Left lung (tissue), 10 donors: Measurements from ENCODE around the gene PRKCQ. TPM values are rescaled to one million over a fixed set of nuclear protein-coding genes. Genes with fewer than 3 reads are reported as not detected.

Experiments
- ATAC-seq: fragments of 200-7000 bp; cut with Tn5 transposase; one replicate; pipeline ENCODE4 v1.9.1; 2020; ENCODE audit warnings: moderate library complexity
- DNase-seq, 4 donors: peaks; one replicate each; pipeline ENCODE4 v3.0.0-alpha.2; 2013 to 2020
- H3K27ac ChIP-seq, 2 donors: fragments of 200-600 bp; sonication (generic) in 1 of 2; one replicate each; pipeline versions ENCODE4 v1.5.0 to v1.8.0; 2020 to 2021
- H3K27me3 ChIP-seq, 2 donors: fragments of 200-600 bp; sonication (generic) in 1 of 2; one replicate each; pipeline versions ENCODE4 v1.5.0 to v1.8.0; 2020 to 2021
- H3K36me3 ChIP-seq, 2 donors: fragments of 200-600 bp; sonication (generic) in 1 of 2; one replicate each; pipeline versions ENCODE4 v1.5.0 to v1.8.0; 2020 to 2021
- H3K4me1 ChIP-seq, 2 donors: fragments of 200-600 bp; one replicate each; pipeline ENCODE4 v1.8.0; 2021
- H3K4me3 ChIP-seq, 2 donors: fragments of 200-600 bp; sonication (generic) in 1 of 2; one replicate each; pipeline versions ENCODE4 v1.5.0 to v1.8.0; 2020 to 2021; ENCODE audit warnings: mild to moderate bottlenecking in 1 of 2
- H3K9me3 ChIP-seq, 2 donors: fragments of 200-600 bp; sonication (generic) in 1 of 2; one replicate each; pipeline versions ENCODE4 v1.5.0 to v1.8.0; 2020 to 2021
- CTCF ChIP-seq, 2 donors: fragments of 200-600 bp; sonication (generic) in 1 of 2; IDR thresholded peaks; one replicate each; pipeline versions ENCODE4 v1.5.0 to v1.8.0; 2021; ENCODE audit warnings: antibody characterized with exemption in 2 of 2
- intact Hi-C, 2 donors: fragments of 100-400 bp; cut with DNase I; formaldehyde crosslinking; loops; one replicate each; pipeline versions ENCODE4 v1.11.2 to v1.14.2; 2022
- polyA plus RNA-seq, 6 donors: library from polyadenylated mRNA; unstranded; fragments of 120-200 nt; gene quantifications; one replicate each; pipeline ENCODE4 v1.2.1, GENCODE V29; 2013; ENCODE audit not compliant: insufficient read length in 6 of 6
- total RNA-seq, 2 donors: library from RNA; stranded (reverse); fragmentation: NEBNext Ultra II Directional; extraction: Animal tissue kit (Norgen Biotek cat#: 25700); gene quantifications; one replicate each; pipeline ENCODE4 v1.2.1, GENCODE V29; 2021
- donor health status: DM: no; HTN: yes; CAD: no.
- donor health status: DM: no; HTN: no; CAD: no.

Gene PRKCQ
- total and polyA plus RNA-seq, 8 donors: 5.5 to 7.3 (median 6.4) TPM

DNA sequence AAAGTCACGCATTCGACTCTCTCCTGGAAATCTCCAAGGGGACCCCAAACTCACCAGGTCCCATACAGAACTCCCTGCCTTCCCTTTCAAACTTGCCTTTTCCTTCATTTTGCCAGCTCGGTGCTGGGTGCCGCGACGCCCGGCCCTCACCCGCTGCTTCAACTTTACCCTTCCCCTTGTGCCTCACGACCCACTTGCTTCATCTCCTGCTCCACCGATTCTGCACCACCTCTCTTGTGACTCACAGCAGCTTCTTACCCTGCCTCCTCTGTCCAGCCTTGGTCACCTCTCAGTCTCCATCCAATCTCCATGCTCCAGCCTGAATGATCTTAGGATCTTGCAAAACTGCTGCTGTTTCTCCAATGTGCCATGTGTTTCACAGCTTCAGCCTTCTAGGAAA, 59.9 kb downstream of the PRKCQ start:
- Histone ChIP-seq H3K27me3 (no peaks in the 10 kb centered on the region), H3K4me3 (no peak overlapping the region), H3K9me3 (no peaks in the 10 kb centered on the region), H3K27ac (no peak overlapping the region), H3K4me1 (no peaks in the 10 kb centered on the region), H3K36me3 (no peaks in the 10 kb centered on the region)
- no peak for ATAC-seq
- intact Hi-C loops: no loop called here
- DNase-seq: no peak
- no peak for TF ChIP-seq CTCF (IDR thresholded peaks at IDR 0.05)

- no peaks in the 10 kb centered on the region for H3K27me3 ChIP-seq
- no peaks in the 10 kb centered on the region for H3K36me3 ChIP-seq
- H3K9me3 ChIP-seq: no peaks in the 10 kb centered on the region
- intact Hi-C loops: no loop called here
- H3K4me1 ChIP-seq: no peaks in the 10 kb centered on the region
- TF ChIP-seq CTCF (IDR thresholded peaks at IDR 0.05): no peak
- ATAC-seq (no peak), DNase-seq (no peak)
- no peak overlapping the region for H3K27ac ChIP-seq
- H3K4me3 ChIP-seq: no peak overlapping the region
Measured at GRCh38 chr10:6518791-6519429, 61.2 kb downstream of the PRKCQ start.

DNA sequence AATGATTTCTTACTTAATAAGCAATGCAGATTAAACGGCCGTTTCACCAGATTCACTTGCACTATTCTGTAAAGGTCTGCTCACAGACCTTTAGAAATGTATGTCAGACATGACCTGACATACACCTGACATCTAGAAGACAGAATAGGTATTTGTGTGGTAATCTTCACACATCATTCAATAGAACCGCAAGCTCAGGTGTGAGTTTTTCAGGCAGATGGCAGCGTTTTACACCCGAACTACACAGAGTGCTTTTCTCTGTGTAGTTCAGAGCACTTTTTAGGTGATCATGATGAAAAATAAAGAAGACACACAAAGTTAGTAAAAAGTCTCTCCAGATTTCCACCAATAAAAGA, 63.2 kb downstream of the PRKCQ start:
- no peaks in the 10 kb centered on the region for H3K36me3 ChIP-seq
- H3K27ac ChIP-seq: no peak overlapping the region
- H3K4me3 ChIP-seq: no peak overlapping the region
- DNase-seq (no peak), ATAC-seq (no peak)
- intact Hi-C loops: no loop called here
- no peak for TF ChIP-seq CTCF (IDR thresholded peaks at IDR 0.05)
- H3K4me1 ChIP-seq: no peaks in the 10 kb centered on the region
- no peaks in the 10 kb centered on the region for H3K27me3 ChIP-seq
- H3K9me3 ChIP-seq: no peaks in the 10 kb centered on the region

DNA sequence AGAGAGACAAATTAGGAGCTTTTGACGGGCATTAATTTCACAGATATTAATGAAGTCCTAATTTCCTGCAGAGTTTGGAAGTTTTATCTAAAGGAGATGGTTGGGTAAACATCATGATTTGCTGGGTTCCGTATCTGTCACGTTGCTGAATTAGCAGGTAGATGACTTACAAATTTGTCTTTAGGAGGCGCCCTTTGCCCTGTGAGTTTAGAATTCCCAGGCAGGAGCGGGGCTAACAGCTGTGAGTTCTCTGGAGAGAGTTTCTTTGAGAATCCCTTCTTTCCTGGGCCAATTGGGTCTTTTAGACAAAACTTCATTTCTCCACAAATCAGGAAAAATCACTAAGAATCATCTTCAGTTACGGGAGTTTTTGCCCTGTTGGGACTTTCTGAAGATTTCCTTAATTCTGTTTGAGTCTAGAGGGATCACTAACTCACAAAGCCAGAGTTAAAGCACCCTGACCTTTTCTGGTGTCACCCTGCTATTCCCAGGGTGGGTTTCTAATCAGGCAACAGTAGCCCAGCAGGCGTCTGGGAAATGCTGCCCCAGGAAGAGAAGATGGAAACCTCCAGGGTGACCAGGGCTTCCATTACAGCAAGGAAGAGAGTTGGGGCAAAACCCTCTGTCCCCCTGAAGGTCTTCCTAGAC, 63.7 kb downstream of the PRKCQ start:
- H3K36me3 ChIP-seq: no peaks in the 10 kb centered on the region
- no peaks in the 10 kb centered on the region for H3K27me3 ChIP-seq
- no peaks in the 10 kb centered on the region for H3K4me1 ChIP-seq
- no peak for DNase-seq
- ATAC-seq: no peak
- intact Hi-C loops: no loop called here
- H3K9me3 ChIP-seq: no peaks in the 10 kb centered on the region
- no peak overlapping the region for H3K4me3 ChIP-seq
- H3K27ac ChIP-seq: no peak overlapping the region
- TF ChIP-seq CTCF (IDR thresholded peaks at IDR 0.05): no peak

GRCh38 chr10:6514844-6515780, 65.0 kb downstream of the PRKCQ start:
- no peak overlapping the region for H3K27ac ChIP-seq
- no peak overlapping the region for H3K4me3 ChIP-seq
- ATAC-seq (peak; percentile 60), DNase-seq (no peak)
- intact Hi-C loops: no loop called here
- H3K27me3 ChIP-seq: no peaks in the 10 kb centered on the region
- H3K9me3 ChIP-seq: no peaks in the 10 kb centered on the region
- TF ChIP-seq CTCF (IDR thresholded peaks at IDR 0.05): no peak
- H3K4me1 ChIP-seq: no peaks in the 10 kb centered on the region
- peaks cover 0 to 5% of the 10 kb centered on the region in 2 donors for H3K36me3 ChIP-seq
